GM12891 (cell line): Measurements from ENCODE around the gene APBB2.

Experiments used
- DNase-seq: peaks from one replicate; pipeline ENCODE4 v3.0.0; 2011; ENCODE audit warnings: low spot score; ENCODE audit not compliant: insufficient read length
- FAIRE-seq: peaks from 2 replicates; lab custom pipeline; 2011; peaks lifted over from hg19 to GRCh38; lab: Jason Lieb, UNC
- PAX5 ChIP-seq: IDR thresholded peaks from 2 replicates; pipeline ENCODE4 v1.6.1; 2011; ENCODE audit warnings: low read length, moderate library complexity, mild to moderate bottlenecking; ENCODE audit not compliant: insufficient read depth, severe bottlenecking
- POLR2A ChIP-seq: IDR thresholded peaks from 2 replicates; pipeline ENCODE4 v1.6.1; 2011; ENCODE audit warnings: low read depth, low read length, control low read depth
- POLR2AphosphoS5 ChIP-seq: IDR thresholded peaks from 2 replicates; pipeline ENCODE4 v1.6.1; 2011; ENCODE audit warnings: low read depth, low read length, control low read depth
- POU2F2 ChIP-seq: IDR thresholded peaks from 2 replicates; pipeline ENCODE4 v1.6.1; 2011; ENCODE audit warnings: low read depth, mild to moderate bottlenecking, control low read depth, low read length, moderate library complexity
- SPI1 ChIP-seq: IDR thresholded peaks from 2 replicates; pipeline ENCODE4 v1.6.1; 2011; ENCODE audit warnings: low read depth, low read length, control low read depth
- TAF1 ChIP-seq: IDR thresholded peaks from 2 replicates; pipeline ENCODE4 v1.6.1; 2011; ENCODE audit warnings: low read depth, low read length, control low read depth

APBB2 gene

DNA sequence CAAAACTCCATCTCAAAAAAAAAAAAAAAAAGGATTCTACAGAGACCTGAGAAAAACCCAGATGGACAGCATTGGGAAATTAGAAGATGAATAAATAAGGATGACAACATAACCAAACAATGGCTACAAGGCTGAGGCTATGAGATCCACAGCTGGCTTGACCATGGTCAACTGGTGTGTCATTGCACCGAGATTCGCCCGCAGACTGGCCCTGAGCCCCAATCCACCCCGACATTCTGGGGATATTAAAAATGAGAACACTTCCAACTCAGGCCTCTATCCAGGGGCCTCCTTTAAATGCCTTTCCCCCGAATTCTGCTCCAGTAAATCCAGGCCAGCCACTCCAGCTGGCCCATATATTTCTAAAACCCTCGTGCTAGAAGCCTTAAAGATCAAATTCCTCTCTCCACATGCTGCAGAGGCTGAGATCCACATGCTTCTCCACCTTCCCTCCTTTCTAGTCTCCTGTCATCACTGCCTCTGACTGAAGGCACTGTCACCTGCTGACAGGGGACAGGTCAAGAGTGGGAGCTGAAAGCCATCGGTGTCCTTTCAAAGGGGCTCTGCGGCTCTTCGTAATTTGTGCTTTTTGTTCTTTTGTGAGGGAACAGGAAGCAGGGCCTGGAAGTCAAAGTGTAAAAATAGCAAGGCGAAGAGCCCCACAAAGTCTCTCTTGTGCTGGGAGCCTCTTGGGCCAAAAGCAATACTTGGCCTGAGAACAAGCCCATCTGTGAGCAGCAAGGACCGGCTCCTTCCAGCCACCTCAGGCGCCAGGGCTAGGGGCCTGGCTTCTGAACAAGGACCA is 260.9 kb downstream of the APBB2 start:
- no peak for FAIRE-seq
- TF ChIP-seq POU2F2 (no peak), POLR2A (no peak), POLR2AphosphoS5 (no peak), TAF1 (no peak), SPI1 (no peak), PAX5 (no peak)
- DNase-seq = no peak

DNA sequence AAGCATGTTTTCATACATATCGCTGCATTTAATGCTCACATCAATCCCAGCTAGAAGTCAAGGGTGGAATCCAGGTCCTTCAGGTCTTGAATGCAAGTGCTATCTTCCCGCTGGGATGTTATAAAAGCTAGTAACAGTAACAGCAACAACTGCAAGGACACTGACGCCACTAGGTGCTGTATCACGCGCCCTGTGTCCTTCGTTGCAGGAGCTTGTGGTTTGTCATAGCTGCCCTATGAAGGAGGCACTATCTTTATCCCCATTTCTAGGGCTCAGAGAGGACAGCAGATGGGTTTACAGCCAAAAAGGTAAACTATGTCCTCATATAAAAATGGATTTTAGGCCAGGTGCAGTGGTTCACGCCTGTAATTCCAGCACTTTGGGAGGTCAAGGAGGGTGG is 261.7 kb downstream of the APBB2 start:
- TF ChIP-seq TAF1 = no peak
- no peak for TF ChIP-seq POLR2A
- TF ChIP-seq PAX5 = no peak
- TF ChIP-seq SPI1 = no peak
- no peak for TF ChIP-seq POLR2AphosphoS5
- no peak for TF ChIP-seq POU2F2
- DNase-seq (no peak), FAIRE-seq (no peak)

- no peak for TF ChIP-seq POU2F2
- no peak for TF ChIP-seq TAF1
- no peak for TF ChIP-seq POLR2A
- no peak for TF ChIP-seq POLR2AphosphoS5
- TF ChIP-seq SPI1 = no peak
- TF ChIP-seq PAX5 = no peak
- DNase-seq (no peak), FAIRE-seq (no peak)
Observed at GRCh38 chr4:40952217-40952616, 262.1 kb downstream of the APBB2 start.

DNA sequence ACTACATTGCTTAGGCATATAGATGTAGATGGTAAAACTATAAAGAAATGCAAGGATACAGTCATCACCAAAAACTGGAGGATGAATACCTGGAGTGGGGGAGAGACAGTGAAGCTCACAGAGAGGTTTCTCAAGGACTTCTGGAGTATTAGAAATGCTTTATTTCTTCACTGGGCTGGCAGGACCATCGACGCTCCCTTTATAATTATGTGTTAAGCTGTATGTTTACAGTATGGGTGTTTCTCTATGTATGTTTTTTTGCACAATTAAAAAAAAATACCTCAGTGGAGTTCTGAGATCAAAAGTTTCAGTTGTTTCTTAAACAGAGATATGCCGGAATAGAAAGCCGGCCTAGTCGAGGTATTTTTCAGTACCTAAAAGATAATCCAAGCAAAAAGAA is 263.3 kb downstream of the APBB2 start:
- FAIRE-seq = no peak
- no peak for DNase-seq
- TF ChIP-seq POU2F2 = no peak
- TF ChIP-seq PAX5 = no peak
- no peak for TF ChIP-seq POLR2AphosphoS5
- no peak for TF ChIP-seq SPI1
- TF ChIP-seq POLR2A = no peak
- no peak for TF ChIP-seq TAF1

GRCh38 chr4:40949358-40950100 is 264.8 kb downstream of the APBB2 start:
- no peak for FAIRE-seq
- no peak for TF ChIP-seq POLR2AphosphoS5
- TF ChIP-seq PAX5 = no peak
- TF ChIP-seq TAF1 = no peak
- TF ChIP-seq POU2F2 = no peak
- TF ChIP-seq POLR2A = no peak
- no peak for TF ChIP-seq SPI1
- DNase-seq = no peak

- FAIRE-seq = no peak
- no peak for DNase-seq
- TF ChIP-seq PAX5 (no peak), POLR2A (no peak)
Observed at GRCh38 chr4:40948014-40948413, 266.3 kb downstream of the APBB2 start.

GRCh38 chr4:40946652-40947051 is 267.7 kb downstream of the APBB2 start:
- DNase-seq (no peak), FAIRE-seq (no peak)
- TF ChIP-seq POU2F2 (no peak), TAF1 (no peak), PAX5 (no peak), POLR2AphosphoS5 (no peak), POLR2A (no peak), SPI1 (no peak)

DNA sequence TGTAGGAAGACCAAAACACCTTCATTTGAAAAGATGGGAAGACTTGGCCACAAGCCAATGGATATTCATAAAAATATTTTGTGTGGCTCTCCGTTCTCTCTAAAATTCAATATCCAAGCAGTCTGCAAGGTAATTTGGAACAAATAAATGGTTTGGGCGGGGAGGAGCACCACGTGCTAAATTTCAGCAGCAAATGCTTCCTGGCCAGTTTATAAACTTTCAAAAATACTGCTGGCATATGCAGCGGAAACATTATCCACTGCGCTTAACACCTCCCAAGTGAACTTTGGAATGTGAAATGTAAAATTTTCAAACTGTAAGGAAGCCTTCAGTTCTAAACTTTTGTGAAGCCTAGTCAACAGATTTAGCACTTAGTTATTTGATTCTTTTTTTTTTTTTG is 273.6 kb downstream of the APBB2 start:
- no peak for DNase-seq
- no peak for TF ChIP-seq POU2F2
- no peak for TF ChIP-seq POLR2A
- TF ChIP-seq PAX5 = no peak
- no peak for TF ChIP-seq SPI1
- TF ChIP-seq POLR2AphosphoS5 = no peak
- no peak for TF ChIP-seq TAF1
- FAIRE-seq = no peak

DNA sequence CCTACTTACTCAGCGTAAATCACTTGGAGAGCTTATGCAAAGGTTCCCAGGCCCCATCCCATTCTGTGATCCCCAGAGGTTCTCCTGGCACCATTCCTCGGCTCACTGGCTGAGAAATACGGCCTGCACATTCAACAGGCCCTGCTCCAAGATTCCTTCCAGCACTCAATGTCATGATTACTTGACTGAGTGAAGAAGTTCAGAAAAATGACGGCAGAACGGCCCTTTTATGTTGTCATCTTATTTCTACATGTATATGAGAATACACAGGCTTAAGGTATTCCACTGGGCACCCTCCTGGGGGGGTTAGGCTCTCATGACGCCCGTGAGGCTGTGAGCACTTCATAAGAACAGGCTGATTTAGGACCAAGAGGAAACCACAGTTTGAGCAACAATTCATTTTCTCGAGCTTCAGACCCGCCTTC is 274.0 kb downstream of the APBB2 start:
- DNase-seq = no peak
- no peak for TF ChIP-seq POLR2A
- TF ChIP-seq TAF1 = no peak
- no peak for TF ChIP-seq SPI1
- TF ChIP-seq POLR2AphosphoS5 = no peak
- TF ChIP-seq PAX5 = no peak
- TF ChIP-seq POU2F2 = no peak
- FAIRE-seq = no peak
